GM19035 (cell line): ENCODE measurements around the gene EGFL7.

Source experiments
- ATAC-seq: cut with Tn5 transposase; IDR thresholded peaks from one replicate; pipeline ENCODE4 v1.9.1; 2021; ENCODE audit not compliant: unreplicated experiment

Gene EGFL7

DNA sequence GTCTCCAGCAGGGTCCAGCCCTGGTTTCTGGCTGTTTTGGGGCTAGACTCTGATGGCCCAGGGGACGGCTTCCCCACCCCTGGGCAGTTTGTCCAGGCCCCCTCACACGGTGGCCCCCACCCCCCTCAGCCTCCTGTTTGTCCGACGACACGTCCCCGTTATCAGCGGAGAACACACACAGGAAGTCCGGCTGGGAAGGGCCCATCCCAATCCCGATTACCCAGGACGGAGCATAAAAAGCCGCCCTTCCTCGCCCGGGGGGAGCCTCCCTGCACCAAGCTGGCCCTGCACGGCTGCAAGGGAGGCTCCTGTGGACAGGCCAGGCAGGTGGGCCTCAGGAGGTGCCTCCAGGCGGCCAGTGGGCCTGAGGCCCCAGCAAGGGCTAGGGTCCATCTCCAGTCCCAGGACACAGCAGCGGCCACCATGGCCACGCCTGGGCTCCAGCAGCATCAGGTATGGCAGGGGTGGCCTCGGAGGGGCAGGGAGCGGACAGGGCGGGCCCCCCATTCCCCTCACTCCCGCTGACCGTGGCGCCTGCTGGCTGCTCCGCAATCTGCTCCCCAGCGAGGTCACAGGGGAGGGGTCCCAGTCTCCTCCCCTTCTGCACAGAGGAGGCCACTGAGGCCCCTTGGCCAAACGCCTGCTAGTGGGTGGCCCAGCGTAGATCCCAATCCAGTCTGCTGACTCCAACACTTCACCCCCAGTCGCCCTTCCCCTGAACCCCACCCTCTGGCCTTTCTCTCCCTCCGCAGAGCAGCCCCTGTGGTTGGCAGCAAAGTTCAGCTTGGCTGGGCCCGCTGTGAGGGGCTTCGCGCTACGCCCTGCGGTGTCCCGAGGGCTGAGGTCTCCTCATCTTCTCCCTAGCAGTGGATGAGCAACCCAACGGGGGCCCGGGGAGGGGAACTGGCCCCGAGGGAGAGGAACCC lies at the start of gene EGFL7:
Gene EGFL7, plus strand, starts transcription at position 261 of the 926 bp plus-strand sequence. CDS start 5,367 bp downstream, outside the sequence.
- ATAC-seq = no peak

DNA sequence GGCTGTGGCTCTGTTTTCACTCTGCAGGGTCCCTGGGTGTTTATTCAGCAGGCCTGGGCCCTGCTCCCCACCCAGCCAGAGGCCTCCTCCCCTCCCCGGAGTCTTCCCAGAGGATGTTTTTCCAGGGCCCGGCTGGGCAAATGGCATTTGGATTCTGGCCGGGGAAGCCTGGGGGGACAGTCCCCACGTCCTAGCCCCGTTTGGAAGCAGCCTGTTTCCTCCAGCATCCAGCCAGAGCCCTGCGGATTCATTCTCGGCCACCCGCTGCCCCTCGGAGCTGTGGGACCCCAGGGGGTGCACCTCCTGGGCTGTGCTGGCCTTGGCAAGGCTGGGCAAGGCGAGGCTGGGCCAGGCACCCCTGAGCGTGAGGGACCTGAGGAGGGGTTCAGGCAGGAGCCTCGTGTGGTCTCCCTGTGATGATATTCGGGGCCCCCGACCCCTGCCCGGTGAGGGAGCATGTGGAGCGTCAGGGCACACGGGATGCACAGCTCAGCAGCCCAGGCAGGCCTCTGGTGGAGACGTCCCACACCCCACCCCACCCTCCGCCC lies 48.8 kb upstream of the EGFL7 start:
- no peak for ATAC-seq

DNA sequence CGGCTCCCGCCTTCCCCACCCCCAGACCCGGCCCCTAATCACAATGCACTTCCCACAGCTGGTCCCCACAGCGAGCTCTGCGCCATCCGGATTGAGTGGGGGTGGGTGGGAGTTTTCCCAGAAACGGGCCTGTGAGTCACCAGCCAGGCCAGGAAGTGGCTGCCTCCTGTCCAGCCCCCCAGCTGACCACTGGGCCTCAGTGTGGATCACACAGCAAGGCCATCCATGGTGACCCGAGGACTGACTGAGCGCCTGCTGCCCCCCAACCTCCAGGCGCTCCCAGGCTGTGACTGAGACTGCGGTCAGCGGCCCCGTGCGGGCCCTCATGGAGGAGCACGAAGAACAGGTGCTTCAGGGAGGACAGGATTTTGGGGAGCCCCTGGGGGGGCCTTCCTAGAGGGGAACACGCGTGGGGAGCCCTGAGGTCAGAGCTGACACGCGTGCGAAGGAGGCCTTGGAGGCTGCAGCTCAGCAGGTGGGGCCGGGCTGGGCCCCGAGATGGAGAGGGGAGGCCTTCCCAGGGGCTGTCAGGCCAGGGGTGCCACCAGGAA lies 48.3 kb upstream of the EGFL7 start:
- no peak for ATAC-seq

DNA sequence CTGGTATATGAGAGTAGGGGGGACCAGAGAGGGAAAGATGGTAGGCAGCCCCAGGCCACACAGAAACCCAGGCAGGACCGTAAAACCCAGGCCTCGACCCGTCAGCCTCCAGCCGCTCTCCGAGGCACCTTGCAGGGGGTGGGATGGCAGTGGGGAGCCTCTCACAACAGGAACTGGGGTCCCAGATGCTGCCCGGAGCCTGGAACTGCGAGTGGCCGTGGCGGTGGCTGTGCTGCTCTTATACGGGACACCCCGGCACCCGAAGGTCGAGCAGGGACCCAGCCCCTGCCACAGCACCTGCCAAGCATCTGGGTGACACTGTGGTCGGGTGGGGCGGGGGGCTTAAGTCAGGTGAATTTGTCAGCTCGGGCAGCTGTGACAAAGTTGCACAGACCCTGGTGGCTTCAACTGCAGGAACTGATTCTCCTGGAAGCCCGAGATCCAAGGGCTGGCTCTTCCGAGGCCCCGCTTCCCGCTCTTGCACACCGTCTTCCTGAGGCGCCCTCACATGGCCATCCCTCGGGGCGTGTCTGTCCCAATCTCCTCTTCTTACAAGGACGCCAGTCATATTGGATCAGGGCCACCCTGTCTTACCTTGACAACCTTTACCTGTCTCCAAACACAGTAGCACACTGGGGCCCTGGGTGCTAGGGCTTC lies 47.6 kb upstream of the EGFL7 start:
- ATAC-seq = no peak

DNA sequence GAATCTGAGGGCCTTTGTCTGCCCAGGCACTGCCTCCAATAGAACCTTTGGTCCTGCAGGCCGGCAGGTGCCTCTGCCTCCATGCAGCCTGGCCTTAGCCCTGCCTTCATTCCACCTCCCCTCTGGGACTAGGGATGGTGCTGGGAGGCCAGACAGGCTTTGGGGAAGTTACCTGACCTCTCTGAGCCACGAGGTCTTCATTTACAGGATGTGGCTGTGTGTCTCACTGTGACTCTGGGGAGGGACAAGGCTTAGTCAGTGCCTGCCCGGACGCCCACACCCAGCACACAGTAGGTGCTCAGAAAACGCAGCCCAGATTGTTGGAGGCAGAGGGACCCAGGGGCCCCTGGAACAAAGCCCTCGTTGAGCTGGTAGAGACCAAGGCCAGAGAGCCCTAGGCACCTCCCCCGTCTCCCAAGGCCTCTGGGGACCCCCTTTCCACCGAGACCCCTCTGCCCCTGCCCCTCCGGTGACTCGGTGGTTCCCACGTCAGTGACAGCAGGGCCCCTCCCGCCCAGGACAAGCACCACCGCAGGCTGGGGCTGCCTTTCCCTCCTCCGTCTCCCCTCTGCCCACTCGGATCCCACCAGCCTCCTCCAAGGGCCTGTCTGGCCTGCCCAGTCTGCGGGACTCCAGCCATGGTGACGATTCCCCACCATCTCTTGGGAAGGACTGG lies 46.9 kb upstream of the EGFL7 start:
- ATAC-seq = no peak

DNA sequence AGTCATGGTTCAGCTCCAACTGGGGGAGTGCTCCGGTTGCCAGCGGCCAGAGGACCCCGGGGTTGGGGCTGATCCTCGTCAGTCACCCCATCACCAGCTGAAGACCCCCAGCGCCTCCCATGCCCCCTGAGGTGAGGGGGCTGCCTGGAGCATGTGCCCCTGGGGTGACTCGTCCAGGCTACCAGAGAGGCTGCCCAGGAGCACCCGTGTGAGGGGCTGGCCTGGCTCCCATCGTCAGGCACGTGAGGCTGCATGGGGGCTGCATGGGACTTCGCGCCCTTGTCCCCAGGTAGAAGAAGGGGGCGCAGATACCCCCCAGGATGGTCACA lies 46.4 kb upstream of the EGFL7 start:
- no peak for ATAC-seq

DNA sequence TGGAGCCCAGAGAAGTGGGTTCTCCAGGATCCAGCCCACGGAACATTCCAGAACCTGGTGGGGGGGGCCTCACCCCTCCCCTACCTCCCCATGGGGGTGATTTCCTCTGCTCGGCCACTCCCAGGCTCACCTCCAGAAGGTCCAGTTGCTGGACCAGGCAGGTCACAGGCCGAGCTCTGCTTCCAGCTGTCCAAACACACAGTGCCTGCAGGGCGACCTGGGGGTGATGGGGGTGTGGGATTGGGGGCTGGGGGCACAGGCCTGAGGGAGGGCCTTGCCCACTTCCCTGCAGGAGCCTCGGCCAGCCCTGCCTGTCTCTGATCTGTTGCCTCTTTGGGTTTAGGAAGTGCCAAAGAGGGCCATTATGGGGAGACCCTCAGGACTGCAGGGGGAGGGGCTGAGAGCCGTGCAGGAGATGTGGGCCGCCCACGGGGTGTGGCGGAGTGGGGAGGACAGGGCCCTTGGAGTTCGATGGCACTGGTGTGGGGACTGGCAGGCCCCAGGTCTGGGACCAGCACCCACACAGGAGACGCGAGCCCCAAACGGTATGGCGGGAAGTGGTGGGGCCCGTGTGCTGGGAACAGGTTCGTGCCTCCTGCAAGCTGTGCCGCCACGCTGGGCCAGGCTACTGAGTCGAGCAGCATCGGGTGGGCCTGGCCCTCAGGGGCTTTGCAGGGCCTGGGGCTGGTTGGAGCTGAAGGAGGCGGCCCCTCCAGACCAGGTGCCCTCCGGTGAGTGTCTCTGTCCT lies 45.6 kb upstream of the EGFL7 start:
- no peak for ATAC-seq

DNA sequence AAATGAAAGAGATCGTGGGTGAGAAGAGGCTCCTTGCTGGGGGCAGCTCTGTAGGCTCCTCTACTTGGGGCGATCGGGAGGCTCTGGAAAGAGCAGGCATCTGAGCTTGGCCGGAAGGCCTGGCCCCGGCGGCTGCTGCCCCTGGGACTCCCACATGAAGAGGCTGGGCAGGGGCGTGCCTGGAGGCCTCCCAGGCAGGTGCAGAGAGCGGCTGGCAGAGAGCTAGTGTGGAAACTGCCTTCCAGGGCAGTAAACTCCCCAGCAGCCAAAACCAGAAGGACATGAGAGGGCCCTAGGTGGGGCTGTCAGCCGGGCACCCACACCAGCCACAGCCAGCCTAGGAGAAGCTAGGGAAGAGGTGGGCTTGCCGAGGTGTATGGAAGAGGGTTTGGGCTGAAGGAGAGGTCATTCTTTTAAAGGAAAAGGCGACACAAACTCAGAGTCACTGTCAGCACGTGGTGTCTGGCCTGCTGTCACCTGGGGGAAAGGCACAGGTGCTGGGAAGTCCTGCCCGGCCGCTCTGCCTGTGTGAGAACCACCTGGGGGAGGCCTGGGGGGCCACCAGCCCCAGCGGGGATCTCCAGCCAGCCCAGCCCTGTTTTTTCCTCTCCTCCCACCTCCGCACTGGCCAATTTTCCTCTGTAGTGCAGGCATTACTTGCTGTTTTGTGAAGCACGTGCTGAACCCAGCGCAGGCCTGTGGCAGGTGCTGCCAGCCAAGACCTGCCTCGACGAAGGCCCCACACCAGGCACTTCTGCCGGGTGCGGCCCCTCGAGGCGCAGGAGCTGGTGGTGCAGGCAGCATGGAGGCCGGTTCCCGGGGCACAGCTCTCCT lies 44.8 kb upstream of the EGFL7 start:
- no peak for ATAC-seq

DNA sequence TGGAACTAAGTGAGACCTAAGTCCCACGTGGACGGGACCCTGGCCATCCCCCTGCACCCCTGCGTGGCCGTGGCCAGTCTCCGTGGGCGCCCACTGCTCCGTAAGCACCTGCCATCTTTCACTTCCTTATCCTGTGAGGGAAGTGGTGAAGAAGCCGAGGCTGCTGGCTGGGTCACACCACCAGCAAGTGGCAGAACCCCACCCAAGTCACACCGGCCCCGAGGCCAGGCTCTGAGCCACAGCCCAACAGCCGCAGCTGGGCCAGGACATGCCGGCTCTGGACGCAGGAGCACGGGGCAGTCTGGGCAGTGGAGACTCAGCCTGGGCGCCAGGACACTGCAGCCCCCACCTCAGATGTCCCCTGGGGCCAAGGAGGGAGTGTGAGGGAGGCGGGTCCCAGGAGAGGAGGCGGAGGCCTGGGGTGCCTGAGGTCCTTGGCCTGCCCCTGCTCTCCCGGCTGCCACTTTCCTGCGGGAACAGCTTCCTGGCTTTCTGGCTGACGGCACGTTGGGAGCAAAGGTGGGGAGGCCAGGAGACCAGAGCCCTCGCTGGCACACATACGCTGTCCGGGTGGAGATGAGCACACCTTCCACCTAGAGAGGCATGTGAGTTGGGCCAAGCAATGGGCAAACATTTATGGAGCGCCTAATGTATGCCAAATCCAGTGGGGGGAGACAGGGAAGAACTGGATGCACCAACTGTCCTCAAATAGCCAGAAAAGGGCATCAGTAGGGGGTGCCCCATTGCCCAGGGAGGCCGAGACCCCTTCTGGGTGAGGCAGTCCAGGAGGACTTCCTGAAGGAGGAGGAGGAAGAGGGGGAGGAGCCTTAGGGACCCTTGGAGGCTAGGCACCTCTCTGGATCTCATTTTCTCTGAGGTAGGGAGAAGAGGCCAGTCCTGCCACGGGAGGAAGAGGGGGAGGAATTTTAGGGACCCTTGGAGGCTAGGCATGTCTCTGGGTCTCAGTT lies 43.9 kb upstream of the EGFL7 start:
- ATAC-seq = no peak

DNA sequence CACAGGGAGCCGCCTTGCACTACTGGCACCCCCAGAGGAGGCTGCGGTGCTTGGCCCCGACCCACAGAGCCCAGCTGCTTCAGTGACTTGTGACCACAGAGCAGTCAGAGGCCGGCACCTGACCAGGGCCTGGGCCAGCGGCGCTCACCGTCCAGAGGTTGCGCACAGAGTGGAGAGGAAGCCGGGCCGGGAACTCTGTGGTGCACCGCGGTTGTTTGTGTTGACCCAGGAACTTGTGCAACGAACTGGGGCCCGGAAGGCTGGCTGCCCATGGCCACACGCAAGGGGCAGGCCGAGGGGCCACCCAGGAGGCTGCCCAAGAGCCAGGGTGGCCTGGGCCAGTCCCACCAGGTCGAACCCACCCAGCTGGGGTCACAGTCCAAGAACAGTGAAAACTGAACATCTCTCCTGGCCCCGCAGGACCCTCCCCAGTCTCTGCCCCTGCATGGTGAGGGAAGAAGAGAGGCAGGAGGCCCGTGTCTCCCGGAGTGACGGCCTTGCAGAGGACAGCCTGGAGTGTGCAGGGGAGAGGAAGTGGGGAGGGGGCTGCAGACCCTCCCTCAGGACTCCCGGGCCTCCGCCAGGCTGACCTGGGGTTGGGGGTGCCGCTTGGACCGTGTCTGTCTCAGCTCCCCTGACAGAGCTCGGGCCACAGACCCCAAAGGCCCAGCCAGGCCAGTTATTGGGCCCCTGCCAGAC lies 42.8 kb upstream of the EGFL7 start:
- ATAC-seq = no peak

DNA sequence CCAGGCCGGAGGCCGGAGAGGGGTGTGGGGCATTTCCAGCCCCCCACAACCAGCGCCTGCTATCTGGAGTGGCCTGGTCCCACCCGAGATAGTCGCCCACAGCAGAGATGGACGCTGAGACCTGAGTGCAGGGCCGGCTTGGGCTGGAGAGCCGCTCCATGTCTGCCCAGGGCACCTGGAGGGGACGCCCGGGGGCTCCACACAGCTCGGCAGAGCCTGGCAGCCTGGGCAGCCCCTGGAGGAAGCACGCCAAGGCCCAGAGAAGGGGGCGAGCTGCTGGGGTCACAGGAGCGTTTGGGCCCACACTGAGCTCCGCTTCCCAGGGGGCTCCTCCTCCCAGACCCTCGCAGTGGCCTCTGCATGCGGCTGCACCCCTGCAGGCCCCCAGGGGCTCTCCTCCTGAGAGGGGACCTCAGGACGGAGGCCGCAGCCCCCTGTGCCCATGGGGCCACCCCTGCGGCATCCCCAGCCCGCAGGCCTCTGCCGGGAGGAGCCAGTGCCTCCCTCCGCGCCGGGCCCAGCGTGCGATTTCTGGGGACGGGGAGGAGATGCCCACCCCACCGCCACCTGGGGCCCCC lies 42.2 kb upstream of the EGFL7 start:
- no peak for ATAC-seq

DNA sequence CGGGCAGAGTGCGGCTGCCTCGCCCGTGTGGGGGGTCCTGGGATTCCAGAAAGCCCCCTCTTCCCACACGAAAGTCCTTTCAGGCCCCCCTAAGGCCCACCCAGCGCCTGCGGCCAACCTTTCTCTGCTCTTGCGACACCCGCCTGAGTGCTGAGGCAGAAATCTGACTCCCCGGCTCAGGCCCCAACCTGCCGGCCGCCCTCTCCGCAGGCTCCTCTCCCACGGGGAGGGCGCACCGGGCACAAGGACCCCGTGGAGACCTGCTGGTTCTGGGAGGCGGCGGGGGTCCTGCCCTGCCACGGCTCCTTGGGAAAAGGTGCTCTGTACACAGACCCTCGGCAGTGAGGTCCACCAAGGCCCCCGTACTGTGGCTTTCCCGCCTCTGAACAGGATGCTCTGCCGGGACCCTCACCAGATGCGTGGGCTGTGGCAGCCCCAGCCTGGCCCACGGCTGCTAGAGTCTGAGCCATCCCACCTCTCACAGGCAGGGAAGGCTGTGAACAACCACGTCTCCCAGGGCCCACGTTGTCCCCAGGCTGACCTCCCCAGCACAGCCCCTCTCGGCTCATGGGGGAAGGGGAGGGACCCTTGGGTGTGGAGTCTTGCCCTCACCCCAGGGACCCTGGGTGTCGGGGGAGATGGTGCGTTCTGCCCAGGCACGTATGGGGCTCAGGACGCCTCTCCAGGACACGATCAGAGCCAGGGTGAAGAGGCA lies 41.5 kb upstream of the EGFL7 start:
- no peak for ATAC-seq

DNA sequence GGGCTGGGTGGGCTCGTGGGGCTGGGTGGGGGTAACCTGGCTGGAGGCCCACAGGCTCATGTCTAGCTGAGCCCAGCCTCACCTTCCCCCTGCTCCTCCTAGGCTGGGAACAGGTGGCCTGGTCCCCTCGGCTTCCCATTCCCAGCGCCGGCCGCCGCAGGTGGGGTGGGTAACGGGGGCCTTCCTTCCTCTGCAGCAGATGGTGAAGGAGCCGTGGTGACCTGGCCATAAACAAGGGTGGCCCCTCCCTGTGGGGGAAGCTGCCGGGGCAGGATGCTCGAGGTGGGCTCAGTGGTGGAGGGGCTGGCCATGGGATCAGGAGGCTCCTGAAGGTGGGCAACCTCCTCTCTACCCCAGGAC lies 41.0 kb upstream of the EGFL7 start:
- ATAC-seq = no peak

DNA sequence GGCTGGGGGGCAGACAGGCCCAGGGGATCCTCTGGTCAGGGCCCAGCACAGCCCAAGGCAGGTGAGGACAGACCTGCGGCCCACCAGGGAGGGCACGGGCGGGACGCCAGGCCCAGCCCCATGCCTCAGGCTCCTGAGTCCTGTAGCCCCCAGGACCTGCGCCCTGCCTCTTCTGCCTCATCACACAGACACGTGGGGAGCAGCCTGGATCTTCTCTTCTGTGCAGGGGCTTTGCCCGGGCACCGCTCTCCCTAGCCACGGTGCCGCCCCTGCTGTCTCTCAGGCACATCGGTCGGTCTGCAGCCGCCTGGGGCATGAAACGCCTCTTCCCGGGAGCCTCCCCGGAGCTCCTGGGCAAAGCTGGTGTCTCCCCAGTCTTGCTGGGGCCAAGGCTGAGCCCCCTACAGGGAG lies 40.2 kb upstream of the EGFL7 start:
- no peak for ATAC-seq

DNA sequence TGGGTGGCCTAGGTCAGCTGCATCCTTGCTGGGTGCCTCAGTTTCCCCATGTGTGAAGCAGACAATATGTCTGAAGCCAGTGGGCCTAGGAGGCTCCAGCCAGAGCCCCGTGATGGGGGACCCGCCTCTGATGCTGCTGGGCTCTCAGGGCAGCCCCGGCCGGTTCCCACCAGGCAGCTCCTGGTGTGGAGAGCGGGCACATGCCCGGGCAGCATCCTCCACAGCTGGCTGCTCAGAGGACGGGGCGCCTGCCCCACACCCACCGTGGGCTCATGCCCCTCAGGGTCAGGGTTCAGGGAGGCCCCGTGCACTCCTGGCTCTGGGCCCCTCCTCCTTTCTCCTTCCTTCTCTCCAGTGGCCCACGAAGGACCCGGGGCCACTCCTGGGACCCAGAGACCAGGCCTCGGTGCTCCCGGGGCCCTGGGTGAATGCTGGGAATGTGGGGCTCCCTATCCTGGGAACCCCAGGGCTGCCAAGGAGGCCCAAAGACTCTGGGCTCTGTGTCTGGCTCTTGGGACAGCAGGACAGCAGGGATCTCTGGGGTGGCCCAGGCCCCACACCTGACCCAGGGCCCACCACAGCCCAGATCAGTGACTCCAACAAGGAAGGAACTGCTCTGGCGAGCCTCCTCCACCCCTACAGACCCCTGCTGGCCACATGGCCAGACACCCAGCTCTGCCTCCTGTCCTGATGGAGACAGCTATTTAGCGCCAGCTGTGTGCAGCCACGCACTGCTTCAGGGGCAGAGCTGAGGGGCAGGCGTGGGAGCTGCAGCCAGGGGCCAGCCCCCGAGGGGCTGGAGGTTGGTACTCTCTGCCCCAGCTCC lies 39.5 kb upstream of the EGFL7 start:
- ATAC-seq = no peak

DNA sequence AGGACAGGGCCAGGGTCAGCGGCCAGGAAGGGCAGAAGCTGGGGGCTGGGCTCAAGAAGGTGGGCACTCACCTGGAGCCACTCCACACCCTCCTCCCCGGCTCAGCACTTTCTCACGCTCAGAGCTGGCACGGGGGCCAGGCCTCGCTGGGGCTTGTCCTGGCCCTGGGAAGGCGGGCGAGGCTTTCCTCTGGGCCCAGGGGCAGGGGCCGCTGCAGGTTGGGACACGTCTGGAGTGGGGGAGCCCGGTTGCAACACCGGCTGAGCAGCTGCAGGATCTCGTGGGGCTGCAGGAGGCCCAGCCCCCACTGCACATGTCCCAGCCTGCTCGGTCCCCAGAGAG lies 38.9 kb upstream of the EGFL7 start:
- ATAC-seq = no peak
